Kidney (tissue), 14 donors: Measurements from ENCODE around the gene MED27. TPM values are rescaled to one million over a fixed set of nuclear protein-coding genes. Genes with fewer than 3 reads are reported as not detected.
A peak's percentile ranks its signal among the peaks of the same experiment; 100 is the strongest.

Experiments used
- DNase-seq, 5 donors: peaks; one replicate each; pipeline ENCODE4 v3.0.0-alpha.2; 2013 to 2020
- FAIRE-seq: peaks from 2 replicates; lab custom pipeline; 2012; peaks lifted over from hg19 to GRCh38; lab: Jason Lieb, UNC
- H3K27ac ChIP-seq, 2 donors: one replicate each; pipeline ENCODE4 v1.7.0; 2013; ENCODE audit warnings: low read depth in 2 of 2, low read length in 2 of 2, inconsistent platforms in 1 of 2
- H3K27me3 ChIP-seq: one replicate; pipeline ENCODE4 v1.7.1; 2013; ENCODE audit warnings: low read length, inconsistent platforms; ENCODE audit not compliant: control insufficient read depth, insufficient read depth
- H3K36me3 ChIP-seq, 3 donors: one replicate each; pipeline versions ENCODE4 v1.7.0 to v1.7.1; 2013; ENCODE audit warnings: low read length in 3 of 3, control low read depth in 1 of 3, inconsistent platforms in 1 of 3; ENCODE audit not compliant: insufficient read depth in 3 of 3, control insufficient read depth in 2 of 3
- H3K4me1 ChIP-seq, 3 donors: one replicate each; pipeline versions ENCODE4 v1.7.0 to v1.7.1; 2013; ENCODE audit warnings: low read length in 3 of 3, inconsistent platforms in 1 of 3, low read depth in 1 of 3; ENCODE audit not compliant: control insufficient read depth in 2 of 3, insufficient read depth in 2 of 3
- H3K4me3 ChIP-seq, 3 donors: one replicate each; pipeline versions ENCODE4 v1.7.0 to v1.8.1; 2013; ENCODE audit warnings: low read length in 3 of 3, control low read depth in 1 of 3, inconsistent platforms in 1 of 3
- H3K9ac ChIP-seq, 3 donors: one replicate each; pipeline versions ENCODE4 v1.7.0 to v1.7.1; 2013; ENCODE audit warnings: low read length in 3 of 3, control low read depth in 1 of 3, inconsistent platforms in 1 of 3
- H3K9me3 ChIP-seq, 3 donors: one replicate each; pipeline versions ENCODE4 v1.7.0 to v1.7.1; 2013; ENCODE audit warnings: low read length in 3 of 3, control low read depth in 1 of 3, inconsistent platforms in 1 of 3; ENCODE audit not compliant: control insufficient read depth in 2 of 3, insufficient read depth in 1 of 3
- intact Hi-C: fragments of 100-400 bp; cut with DNase I; formaldehyde crosslinking; loops from one replicate; pipeline ENCODE4 v1.11.1; 2022
- polyA plus RNA-seq: library from polyadenylated mRNA; stranded (reverse); fragments of 350-450 nt; fragmentation: Illumina TruSeq; extraction: RNeasy Lipid Tissue Mini Kit (QIAGEN cat#74804); gene quantifications from one replicate; pipeline ENCODE4 v1.2.3, GENCODE V29; 2014; ENCODE audit warnings: low read depth, low replicate concordance; ENCODE audit not compliant: insufficient read depth
- total RNA-seq: library from RNA; stranded (reverse); fragmentation: NEBNext Ultra II Directional; extraction: Animal tissue kit (Norgen Biotek cat#: 25700); gene quantifications from one replicate; pipeline ENCODE4 v1.2.1, GENCODE V29; 2021
- TF ChIP-seq, protein P1 (sequence below): IDR thresholded peaks from 3 replicates; pipeline ENCODE4 v1.5.1; 2012; ENCODE audit warnings: mild to moderate bottlenecking, moderate library complexity, borderline replicate concordance; ENCODE audit not compliant: insufficient read depth; ENCODE audit errors: extremely low read depth
- donor health status: control.
- donor health status: control.
- donor health status: control.
- donor health status: control.
- donor health status: control.
- donor health status: DM: yes; HTN: yes; CAD: no.
- donor health status: Normal renal cell carcinoma (clear cell type).

Gene MED27
- total and polyA plus RNA-seq, 2 donors from 2014 or later: 15.9 to 23.1 TPM

DNA sequence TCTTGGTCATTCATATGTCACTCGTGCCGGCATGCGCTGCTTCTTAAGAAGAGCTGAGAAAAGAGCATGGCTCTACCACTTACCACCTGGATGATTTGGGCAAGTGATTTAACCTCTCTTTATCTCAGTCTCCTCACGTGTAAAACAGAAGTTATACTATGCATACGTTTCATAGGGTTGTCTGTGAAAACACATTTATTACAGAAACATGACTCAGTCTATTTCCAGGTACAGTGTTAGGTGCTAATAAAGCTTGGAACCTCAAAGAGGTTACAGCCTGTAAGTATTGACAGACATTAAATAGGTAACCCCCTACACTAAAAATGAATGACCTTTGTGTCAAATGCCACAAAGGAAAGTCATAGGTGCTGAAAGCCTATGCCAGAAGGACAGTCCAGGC lies 43.1 kb downstream of the MED27 start:
- H3K27me3 ChIP-seq: no peaks in the 10 kb centered on the region
- DNase-seq: no peak
- intact Hi-C loops: no loop called here
- H3K9ac ChIP-seq: no peak overlapping the region
- H3K4me3 ChIP-seq: no peak overlapping the region
- no peaks in the 10 kb centered on the region for H3K9me3 ChIP-seq
- TF ChIP-seq, protein P1, sequence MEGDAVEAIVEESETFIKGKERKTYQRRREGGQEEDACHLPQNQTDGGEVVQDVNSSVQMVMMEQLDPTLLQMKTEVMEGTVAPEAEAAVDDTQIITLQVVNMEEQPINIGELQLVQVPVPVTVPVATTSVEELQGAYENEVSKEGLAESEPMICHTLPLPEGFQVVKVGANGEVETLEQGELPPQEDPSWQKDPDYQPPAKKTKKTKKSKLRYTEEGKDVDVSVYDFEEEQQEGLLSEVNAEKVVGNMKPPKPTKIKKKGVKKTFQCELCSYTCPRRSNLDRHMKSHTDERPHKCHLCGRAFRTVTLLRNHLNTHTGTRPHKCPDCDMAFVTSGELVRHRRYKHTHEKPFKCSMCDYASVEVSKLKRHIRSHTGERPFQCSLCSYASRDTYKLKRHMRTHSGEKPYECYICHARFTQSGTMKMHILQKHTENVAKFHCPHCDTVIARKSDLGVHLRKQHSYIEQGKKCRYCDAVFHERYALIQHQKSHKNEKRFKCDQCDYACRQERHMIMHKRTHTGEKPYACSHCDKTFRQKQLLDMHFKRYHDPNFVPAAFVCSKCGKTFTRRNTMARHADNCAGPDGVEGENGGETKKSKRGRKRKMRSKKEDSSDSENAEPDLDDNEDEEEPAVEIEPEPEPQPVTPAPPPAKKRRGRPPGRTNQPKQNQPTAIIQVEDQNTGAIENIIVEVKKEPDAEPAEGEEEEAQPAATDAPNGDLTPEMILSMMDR: no peak
- no peak overlapping the region for H3K27ac ChIP-seq
- FAIRE-seq: no peak
- peaks cover 0 to 3% (median 0%) of the 10 kb centered on the region in 3 donors for H3K4me1 ChIP-seq
- no peaks in the 10 kb centered on the region for H3K36me3 ChIP-seq

DNA sequence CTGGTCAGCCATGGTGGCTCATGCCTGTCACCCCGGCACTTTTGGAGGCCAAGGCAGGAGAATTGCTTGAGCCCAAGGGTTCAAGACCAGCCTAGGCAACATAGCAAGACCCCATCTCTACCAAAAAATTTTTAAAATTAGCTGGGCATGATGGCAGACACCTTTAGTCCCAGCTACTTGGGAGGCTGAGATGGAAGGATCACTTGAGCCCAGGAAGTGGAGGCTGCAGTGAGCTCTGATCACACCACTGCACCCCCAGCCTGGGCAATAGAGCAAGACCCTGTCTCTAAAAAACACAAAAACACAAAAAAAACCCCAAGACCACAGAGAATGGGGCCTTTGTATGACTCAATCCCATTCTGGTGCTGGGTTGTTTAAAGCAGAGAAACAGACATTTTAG lies 44.0 kb downstream of the MED27 start:
- no peaks in the 10 kb centered on the region for H3K27me3 ChIP-seq
- H3K9ac ChIP-seq: no peak overlapping the region
- H3K36me3 ChIP-seq: no peaks in the 10 kb centered on the region
- H3K4me1 ChIP-seq: peaks cover 0 to 3% (median 0%) of the 10 kb centered on the region in 3 donors
- DNase-seq: no peak
- no peak overlapping the region for H3K27ac ChIP-seq
- intact Hi-C loops: no loop called here
- TF ChIP-seq, protein P1: no peak
- H3K9me3 ChIP-seq: no peaks in the 10 kb centered on the region
- no peak for FAIRE-seq
- H3K4me3 ChIP-seq: no peak overlapping the region

DNA sequence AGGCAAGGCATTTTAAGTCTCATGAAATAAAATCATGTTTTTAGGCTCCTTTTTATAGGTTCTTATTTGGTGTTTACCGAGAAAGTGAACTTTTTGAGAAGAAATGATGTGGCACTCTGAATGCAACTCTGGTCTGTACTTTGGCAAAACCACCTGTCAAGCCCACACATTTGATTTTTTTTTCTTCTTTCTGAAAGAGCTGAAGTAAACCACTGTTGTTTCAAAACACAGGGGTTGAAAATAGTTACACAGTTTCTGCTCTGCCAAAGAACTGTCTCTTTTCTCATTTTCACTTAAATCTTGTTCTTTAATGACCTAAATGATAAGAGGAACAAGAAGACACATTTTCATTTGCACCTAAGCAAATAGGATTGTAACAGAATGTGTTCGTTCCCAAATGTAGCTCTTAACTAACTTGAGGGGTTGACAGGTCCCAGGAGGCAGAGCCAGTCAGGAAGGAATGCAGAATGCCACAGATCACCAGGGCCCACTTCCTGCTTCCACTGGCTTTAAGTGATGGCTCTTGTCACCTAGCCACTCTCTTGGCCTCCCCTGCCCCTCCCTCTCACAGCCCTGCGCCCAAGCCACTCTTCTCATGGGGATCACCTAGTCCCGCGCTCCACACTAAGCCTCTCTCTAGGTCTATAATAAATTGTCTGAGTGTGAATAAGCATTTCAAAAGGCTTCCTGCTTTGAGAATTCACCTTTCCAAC lies 47.3 kb downstream of the MED27 start:
- DNase-seq (peak in 1 of 5 donors; percentile 29), FAIRE-seq (no peak)
- H3K27me3 ChIP-seq: no peaks in the 10 kb centered on the region
- no peaks in the 10 kb centered on the region for H3K9me3 ChIP-seq
- H3K36me3 ChIP-seq: no peaks in the 10 kb centered on the region
- no peak overlapping the region for H3K9ac ChIP-seq
- no peak overlapping the region for H3K4me3 ChIP-seq
- no peak overlapping the region for H3K27ac ChIP-seq
- TF ChIP-seq, protein P1: no peak
- peaks cover 0 to 3% (median 0%) of the 10 kb centered on the region in 3 donors for H3K4me1 ChIP-seq
- intact Hi-C loops: no loop called here
